ENCODE data around the gene CWC27.

CWC27 gene

GRCh38 chr5:64768358-64769312 lies at the start of gene CWC27, which contains the start of gene SREK1IP1:
CWC27 (plus strand) TSS chr5:64768930; CDS start chr5:64769147, 217 bp downstream.
SREK1IP1 (minus strand) TSS chr5:64768691; CDS start chr5:64768517, 174 bp downstream.
- DNase-seq = peak; percentile 62

GRCh38 chr5:64722588-64722987 lies 46.1 kb upstream of the CWC27 start:
- DNase-seq = no peak

- no peak for DNase-seq
These were observed 41.6 kb upstream of the CWC27 start for GRCh38 chr5:64727150-64727549.

- DNase-seq = no peak
These were observed 26.3 kb upstream of the CWC27 start for GRCh38 chr5:64742411-64742810.

GRCh38 chr5:64742821-64743220 lies 25.9 kb upstream of the CWC27 start:
- DNase-seq = no peak

- DNase-seq = no peak
These were observed 23.8 kb upstream of the CWC27 start for GRCh38 chr5:64744914-64745313.

- DNase-seq = no peak
These were observed 22.3 kb upstream of the CWC27 start for GRCh38 chr5:64746446-64746845.

GRCh38 chr5:64749385-64749784 lies 19.3 kb upstream of the CWC27 start:
- DNase-seq = no peak

GRCh38 chr5:64754066-64754465 lies 14.7 kb upstream of the CWC27 start:
- DNase-seq = no peak

GRCh38 chr5:64758901-64759300 lies 9.8 kb upstream of the CWC27 start:
- no peak for DNase-seq

- DNase-seq = no peak
These were observed 8.6 kb upstream of the CWC27 start for GRCh38 chr5:64759960-64760660.

- no peak for DNase-seq
These were observed 4.7 kb upstream of the CWC27 start for GRCh38 chr5:64763948-64764503.

- DNase-seq = no peak
These were observed 2.8 kb upstream of the CWC27 start for GRCh38 chr5:64765804-64766504.

- DNase-seq = no peak
These were observed 1.8 kb upstream of the CWC27 start for GRCh38 chr5:64766941-64767340.

GRCh38 chr5:64767959-64768357 lies 772 bp upstream of the CWC27 start:
- DNase-seq = no peak

GRCh38 chr5:64769855-64770254 lies 1.1 kb downstream of the CWC27 start:
- DNase-seq = no peak

- no peak for DNase-seq
These were observed 3.0 kb downstream of the CWC27 start for GRCh38 chr5:64771736-64772135.

GRCh38 chr5:64773533-64773932 lies 4.8 kb downstream of the CWC27 start:
- no peak for DNase-seq

- no peak for DNase-seq
These were observed 6.6 kb downstream of the CWC27 start for GRCh38 chr5:64775291-64775690.

- DNase-seq = peak; percentile 30
These were observed 15.8 kb downstream of the CWC27 start for GRCh38 chr5:64784451-64785025.

GRCh38 chr5:64786372-64786771 lies 17.6 kb downstream of the CWC27 start:
- DNase-seq = no peak

- DNase-seq = no peak
These were observed 19.4 kb downstream of the CWC27 start for GRCh38 chr5:64788156-64788555.

- DNase-seq = no peak
These were observed 20.7 kb downstream of the CWC27 start for GRCh38 chr5:64789457-64789856.

Measured in NCI-H1048 (cell line).